AG10803 (cell line): ENCODE measurements around the gene RAI1.

Experiments used
- DNase-seq: peaks from one replicate; pipeline ENCODE4 v3.0.0; 2010; ENCODE audit warnings: low read depth
- H3K4me3 ChIP-seq: 2 replicates; pipeline ENCODE4 v1.5.1; 2011; ENCODE audit warnings: mild to moderate bottlenecking, low read length, control low read depth
- CTCF ChIP-seq: conservative IDR thresholded peaks from 2 replicates; pipeline ENCODE4 v1.5.1; 2011; ENCODE audit warnings: mild to moderate bottlenecking, low read length, control low read depth, inconsistent platforms

Gene RAI1

GRCh38 chr17:17762744-17763105 is 81.5 kb downstream of the RAI1 start:
- no peak for DNase-seq
- no peak overlapping the region for H3K4me3 ChIP-seq
- no peak for TF ChIP-seq CTCF

- no peak for TF ChIP-seq CTCF
- no peak overlapping the region for H3K4me3 ChIP-seq
- no peak for DNase-seq
These were observed 81.9 kb downstream of the RAI1 start for GRCh38 chr17:17763136-17763535.

- H3K4me3 ChIP-seq, result no peak overlapping the region
- DNase-seq, result no peak
- no peak for TF ChIP-seq CTCF
These were observed 82.5 kb downstream of the RAI1 start for GRCh38 chr17:17763734-17764133.

- DNase-seq, result no peak
- H3K4me3 ChIP-seq, result no peak overlapping the region
- no peak for TF ChIP-seq CTCF
These were observed 84.3 kb downstream of the RAI1 start for GRCh38 chr17:17765359-17766076.

- no peak overlapping the region for H3K4me3 ChIP-seq
- no peak for DNase-seq
- no peak for TF ChIP-seq CTCF
These were observed 85.0 kb downstream of the RAI1 start for GRCh38 chr17:17766077-17766743.

GRCh38 chr17:17766744-17767120 is 85.5 kb downstream of the RAI1 start:
- DNase-seq, result no peak
- no peak for TF ChIP-seq CTCF
- no peak overlapping the region for H3K4me3 ChIP-seq
